HG02642 (cell line): Measurements from ENCODE around the gene NOXO1.

Experiments used
- ATAC-seq: cut with Tn5 transposase; IDR thresholded peaks from one replicate; pipeline ENCODE4 v1.9.1; 2021; ENCODE audit warnings: mild to moderate bottlenecking; ENCODE audit not compliant: unreplicated experiment, poor library complexity

NOXO1 gene

GRCh38 chr16:1998360-1998835, 17.1 kb upstream of the NOXO1 start:
- ATAC-seq, result no peak

GRCh38 chr16:1997494-1998359, 16.5 kb upstream of the NOXO1 start:
- no peak for ATAC-seq

- no peak for ATAC-seq
Measured at GRCh38 chr16:1993731-1994131, 12.5 kb upstream of the NOXO1 start.

GRCh38 chr16:1992704-1993317, 11.5 kb upstream of the NOXO1 start:
- ATAC-seq, result no peak

- ATAC-seq, result peak; percentile 52
Measured at GRCh38 chr16:1991948-1992703, 10.9 kb upstream of the NOXO1 start.

- no peak for ATAC-seq
Measured at GRCh38 chr16:1991588-1991947, 10.3 kb upstream of the NOXO1 start.

GRCh38 chr16:1991135-1991551, 9.9 kb upstream of the NOXO1 start:
- peak; percentile 31 for ATAC-seq

- ATAC-seq, result peak; percentile 3
Measured at GRCh38 chr16:1990351-1991134, 9.3 kb upstream of the NOXO1 start.

GRCh38 chr16:1990101-1990350, 8.8 kb upstream of the NOXO1 start:
- no peak for ATAC-seq

- no peak for ATAC-seq
Measured at GRCh38 chr16:1989209-1990100, 8.2 kb upstream of the NOXO1 start, which contains the start of gene SYNGR3. Gene SYNGR3, plus strand, starts transcription at chr16:1989970. Its CDS starts 133 bp downstream, at chr16:1990103.

- no peak for ATAC-seq
Measured at GRCh38 chr16:1987198-1987597, 5.9 kb upstream of the NOXO1 start.

GRCh38 chr16:1985466-1986150, 4.3 kb upstream of the NOXO1 start:
- ATAC-seq, result no peak

GRCh38 chr16:1984347-1985225, 3.3 kb upstream of the NOXO1 start:
- peak; percentile 16 for ATAC-seq

- peak; percentile 82 for ATAC-seq
Measured at GRCh38 chr16:1983544-1984346, 2.5 kb upstream of the NOXO1 start, which contains the start of gene GFER. Gene GFER, plus strand, starts transcription at chr16:1984193. Its CDS starts 26 bp downstream, at chr16:1984219.

GRCh38 chr16:1982991-1983543, 1.8 kb upstream of the NOXO1 start:
- no peak for ATAC-seq

- no peak for ATAC-seq
Measured at GRCh38 chr16:1982013-1982433, 754 bp upstream of the NOXO1 start.

- no peak for ATAC-seq
Measured at GRCh38 chr16:1980770-1981087, 540 bp downstream of the NOXO1 start.
